Erythroblast (primary cell): Measurements from ENCODE around the gene ATP4A.

Experiments used
- GATA1 ChIP-seq: IDR thresholded peaks from 2 replicates; pipeline ENCODE4 v1.6.1; 2011; ENCODE audit warnings: low read depth, mild to moderate bottlenecking, control low read depth, low read length, moderate library complexity
- POLR2A ChIP-seq: IDR thresholded peaks from 2 replicates; pipeline ENCODE4 v1.6.1; 2011; ENCODE audit warnings: mild to moderate bottlenecking, low read length

DNA sequence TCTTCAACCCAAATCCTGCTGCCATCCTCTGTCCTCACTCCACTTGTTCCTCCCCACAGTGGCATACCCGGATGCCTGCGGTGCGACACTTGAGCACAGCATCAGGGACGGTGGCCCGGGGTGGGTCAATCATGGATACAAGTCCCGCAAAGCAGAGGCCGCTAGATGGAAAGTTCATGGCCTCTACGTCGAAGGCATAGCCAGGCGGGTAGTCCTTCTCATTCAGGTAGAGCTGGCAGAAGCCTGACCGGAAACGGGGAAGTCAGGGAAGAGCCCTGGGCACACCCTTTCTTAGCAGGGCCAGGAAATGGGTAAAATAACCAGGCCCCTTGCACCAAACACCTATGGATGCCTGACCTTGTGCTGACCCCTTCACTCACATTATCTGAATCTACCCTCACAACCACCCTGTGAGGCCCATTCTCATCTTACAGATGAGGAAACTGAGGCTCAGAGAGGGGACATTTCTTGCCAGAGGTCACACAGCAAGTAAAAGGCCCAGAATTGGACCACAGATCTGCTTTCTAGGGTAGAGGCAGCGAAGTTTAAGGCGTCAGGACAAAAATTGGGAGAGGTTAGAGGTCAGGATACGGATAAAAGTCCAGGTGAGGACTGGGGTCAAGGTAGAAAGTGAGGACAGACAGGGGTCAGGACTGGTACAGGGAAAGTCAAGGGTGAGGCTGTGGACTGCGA is 6.5 kb downstream of the ATP4A start:
- no peak for TF ChIP-seq POLR2A
- no peak for TF ChIP-seq GATA1
